ENCODE data around the gene DNPEP.

GRCh38 chr2:219420687-219421086 is 33.0 kb upstream of the DNPEP start:
- TF ChIP-seq, protein P1, sequence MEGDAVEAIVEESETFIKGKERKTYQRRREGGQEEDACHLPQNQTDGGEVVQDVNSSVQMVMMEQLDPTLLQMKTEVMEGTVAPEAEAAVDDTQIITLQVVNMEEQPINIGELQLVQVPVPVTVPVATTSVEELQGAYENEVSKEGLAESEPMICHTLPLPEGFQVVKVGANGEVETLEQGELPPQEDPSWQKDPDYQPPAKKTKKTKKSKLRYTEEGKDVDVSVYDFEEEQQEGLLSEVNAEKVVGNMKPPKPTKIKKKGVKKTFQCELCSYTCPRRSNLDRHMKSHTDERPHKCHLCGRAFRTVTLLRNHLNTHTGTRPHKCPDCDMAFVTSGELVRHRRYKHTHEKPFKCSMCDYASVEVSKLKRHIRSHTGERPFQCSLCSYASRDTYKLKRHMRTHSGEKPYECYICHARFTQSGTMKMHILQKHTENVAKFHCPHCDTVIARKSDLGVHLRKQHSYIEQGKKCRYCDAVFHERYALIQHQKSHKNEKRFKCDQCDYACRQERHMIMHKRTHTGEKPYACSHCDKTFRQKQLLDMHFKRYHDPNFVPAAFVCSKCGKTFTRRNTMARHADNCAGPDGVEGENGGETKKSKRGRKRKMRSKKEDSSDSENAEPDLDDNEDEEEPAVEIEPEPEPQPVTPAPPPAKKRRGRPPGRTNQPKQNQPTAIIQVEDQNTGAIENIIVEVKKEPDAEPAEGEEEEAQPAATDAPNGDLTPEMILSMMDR (IDR thresholded peaks at IDR 0.05), result no peak
- no peak for TF ChIP-seq POLR2A (IDR thresholded peaks at IDR 0.05)
